Fibroblast of lung (primary cell): Measurements from ENCODE around the gene NTMT2. TPM values are rescaled to one million over a fixed set of nuclear protein-coding genes. Genes with fewer than 3 reads are reported as not detected.

Source experiments
- DNase-seq, 2 donors: peaks; one replicate each; pipeline versions ENCODE4 v3.0.0 to v3.0.0-alpha.2; 2010; ENCODE audit warnings: low read depth in 2 of 2
- H2AFZ ChIP-seq: 2 replicates; pipeline ENCODE4 v1.5.1; 2012; ENCODE audit warnings: low read length, control low read depth, inconsistent platforms
- H3K27ac ChIP-seq: 2 replicates; pipeline ENCODE4 v1.5.1; 2011; ENCODE audit warnings: low read length, control low read depth; ENCODE audit not compliant: insufficient read depth
- H3K27me3 ChIP-seq: 2 replicates; pipeline ENCODE4 v1.5.1; 2011; ENCODE audit warnings: mild to moderate bottlenecking, low read length; ENCODE audit not compliant: control insufficient read depth, insufficient read depth
- H3K36me3 ChIP-seq: 2 replicates; pipeline ENCODE4 v1.5.1; 2011; ENCODE audit warnings: low read length; ENCODE audit not compliant: control insufficient read depth, insufficient read depth
- H3K4me1 ChIP-seq: 2 replicates; pipeline ENCODE4 v1.5.1; 2011; ENCODE audit warnings: low read length; ENCODE audit not compliant: control insufficient read depth, insufficient read depth; ENCODE audit errors: extremely low read depth
- H3K4me2 ChIP-seq: 2 replicates; pipeline ENCODE4 v1.5.1; 2011; ENCODE audit warnings: low read length, control low read depth; ENCODE audit not compliant: insufficient read depth; ENCODE audit errors: extremely low read depth
- H3K4me3 ChIP-seq, 4 experiments: fragments of 200-600 bp in 1 of 4; sonication (generic) in 1 of 4; replicated peaks in 1 of 4; 2 replicates each; pipeline ENCODE4 v1.5.1; 2011 to 2016; ENCODE audit warnings: low read length in 4 of 4, low read depth in 3 of 4, mild to moderate bottlenecking in 3 of 4, control low read depth in 2 of 4, inconsistent platforms in 1 of 4, mixed read lengths in 1 of 4; ENCODE audit not compliant: insufficient read depth in 1 of 4; ENCODE audit errors: control extremely low read depth in 1 of 4
- H3K79me2 ChIP-seq: 2 replicates; pipeline ENCODE4 v1.5.1; 2012; ENCODE audit warnings: mild to moderate bottlenecking, low read length, inconsistent platforms; ENCODE audit not compliant: control insufficient read depth, insufficient read depth
- H3K9ac ChIP-seq: 2 replicates; pipeline ENCODE4 v1.5.1; 2011; ENCODE audit warnings: mild to moderate bottlenecking, low read length, control low read depth; ENCODE audit not compliant: insufficient read depth
- H3K9me3 ChIP-seq: 2 replicates; pipeline ENCODE4 v1.5.1; 2012; ENCODE audit warnings: low read depth, low read length; ENCODE audit not compliant: control insufficient read depth, insufficient read depth
- H4K20me1 ChIP-seq: 2 replicates; pipeline ENCODE4 v1.5.1; 2011; ENCODE audit warnings: low read length; ENCODE audit not compliant: control insufficient read depth, insufficient read depth; ENCODE audit errors: extremely low read depth
- EZH2 ChIP-seq: IDR thresholded peaks from 2 replicates; pipeline ENCODE4 v1.5.1; 2012; ENCODE audit warnings: low read length, control low read depth, mild to moderate bottlenecking; ENCODE audit errors: missing control alignments
- polyA plus RNA-seq, 2 donors: library from polyadenylated mRNA; depleted of rRNA in 1 of 2; stranded (reverse) in 1 of 2; unstranded in 1 of 2; fragments of >200 nt; gene quantifications; 2 replicates each; pipeline ENCODE4 v1.2.1, GENCODE V29; 2011 to 2012; ENCODE audit warnings: missing spikeins in 1 of 2
- total RNA-seq: library from RNA; depleted of rRNA; stranded (reverse); fragments of >200 nt; gene quantifications from 2 replicates; pipeline ENCODE4 v1.2.1, GENCODE V29; 2014
- TF ChIP-seq, protein P1 (sequence below), 2 donors: IDR thresholded peaks in 1 of 2; conservative IDR thresholded peaks in 1 of 2; 1 replicate in 1 of 2; 2 replicates in 1 of 2; pipeline ENCODE4 v1.5.1; 2011 to 2012; ENCODE audit warnings: low read length in 2 of 2, control low read depth in 1 of 2, inconsistent platforms in 1 of 2, low read depth in 1 of 2, mild to moderate bottlenecking in 1 of 2

The NTMT2 gene
- total and polyA plus RNA-seq, 2 donors (not counting 1 experiment from before 2014, with no cell fraction given): not detected

DNA sequence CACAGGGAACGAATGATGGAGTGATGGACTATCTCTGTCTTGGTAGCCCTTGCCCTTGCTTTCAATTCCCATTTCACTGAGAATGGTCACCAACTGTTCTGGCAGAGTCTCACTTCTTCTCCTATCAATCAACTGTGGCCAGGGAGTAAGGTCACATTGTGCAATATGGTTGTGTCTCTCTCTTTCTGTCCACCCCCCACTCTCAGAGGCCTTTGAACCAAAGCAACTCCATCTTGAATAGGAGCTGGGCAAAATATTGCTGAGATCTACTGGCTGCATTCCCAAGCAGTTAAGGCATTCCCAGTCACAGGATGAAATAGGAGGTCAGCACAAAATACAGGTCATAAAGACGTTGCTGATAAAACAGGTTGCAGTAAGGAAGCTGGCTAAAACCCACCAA, 36.7 kb downstream of the NTMT2 start:
- Histone ChIP-seq H3K4me1 (no peaks in the 10 kb centered on the region), H3K27ac (no peak overlapping the region), H3K9me3 (no peaks in the 10 kb centered on the region), H3K36me3 (no peaks in the 10 kb centered on the region), H3K9ac (no peak overlapping the region), H2AFZ (no peak overlapping the region), H3K4me2 (no peak overlapping the region), H3K27me3 (no peaks in the 10 kb centered on the region), H3K79me2 (no peaks in the 10 kb centered on the region), H4K20me1 (no peaks in the 10 kb centered on the region), H3K4me3 (no peak overlapping the region)
- DNase-seq: no peak
- no peak for TF ChIP-seq EZH2
- TF ChIP-seq, protein P1, sequence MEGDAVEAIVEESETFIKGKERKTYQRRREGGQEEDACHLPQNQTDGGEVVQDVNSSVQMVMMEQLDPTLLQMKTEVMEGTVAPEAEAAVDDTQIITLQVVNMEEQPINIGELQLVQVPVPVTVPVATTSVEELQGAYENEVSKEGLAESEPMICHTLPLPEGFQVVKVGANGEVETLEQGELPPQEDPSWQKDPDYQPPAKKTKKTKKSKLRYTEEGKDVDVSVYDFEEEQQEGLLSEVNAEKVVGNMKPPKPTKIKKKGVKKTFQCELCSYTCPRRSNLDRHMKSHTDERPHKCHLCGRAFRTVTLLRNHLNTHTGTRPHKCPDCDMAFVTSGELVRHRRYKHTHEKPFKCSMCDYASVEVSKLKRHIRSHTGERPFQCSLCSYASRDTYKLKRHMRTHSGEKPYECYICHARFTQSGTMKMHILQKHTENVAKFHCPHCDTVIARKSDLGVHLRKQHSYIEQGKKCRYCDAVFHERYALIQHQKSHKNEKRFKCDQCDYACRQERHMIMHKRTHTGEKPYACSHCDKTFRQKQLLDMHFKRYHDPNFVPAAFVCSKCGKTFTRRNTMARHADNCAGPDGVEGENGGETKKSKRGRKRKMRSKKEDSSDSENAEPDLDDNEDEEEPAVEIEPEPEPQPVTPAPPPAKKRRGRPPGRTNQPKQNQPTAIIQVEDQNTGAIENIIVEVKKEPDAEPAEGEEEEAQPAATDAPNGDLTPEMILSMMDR (conservative IDR thresholded peaks at IDR 0.05 in 1 of 2, IDR thresholded peaks at IDR 0.05 in 1 of 2; ENCODE audit: low read depth in 1 of 2, low read length in 2 of 2): no peak

DNA sequence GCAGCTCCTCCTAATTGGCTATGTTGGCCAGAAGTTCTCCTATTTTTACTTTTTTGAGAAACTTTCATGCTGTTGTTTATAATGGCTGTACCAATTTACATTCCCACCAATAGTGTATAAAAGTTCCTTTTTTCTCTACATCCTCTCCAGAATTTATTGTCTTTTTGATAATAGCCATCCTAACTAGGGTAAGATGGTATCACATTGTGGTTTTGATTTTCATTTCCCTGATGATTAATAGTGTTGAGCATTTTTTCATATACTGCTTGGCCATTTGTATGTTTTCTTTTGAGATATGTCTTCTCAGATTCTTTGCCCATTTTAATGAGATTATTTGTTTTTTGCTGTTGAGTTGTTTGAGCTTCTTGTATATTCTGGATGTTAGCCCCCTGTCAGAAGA, 46.8 kb downstream of the NTMT2 start:
- peak in 1 of 2 donors; percentile 32 for DNase-seq
- Histone ChIP-seq H3K4me3 (no peak overlapping the region), H3K27ac (no peak overlapping the region)

DNA sequence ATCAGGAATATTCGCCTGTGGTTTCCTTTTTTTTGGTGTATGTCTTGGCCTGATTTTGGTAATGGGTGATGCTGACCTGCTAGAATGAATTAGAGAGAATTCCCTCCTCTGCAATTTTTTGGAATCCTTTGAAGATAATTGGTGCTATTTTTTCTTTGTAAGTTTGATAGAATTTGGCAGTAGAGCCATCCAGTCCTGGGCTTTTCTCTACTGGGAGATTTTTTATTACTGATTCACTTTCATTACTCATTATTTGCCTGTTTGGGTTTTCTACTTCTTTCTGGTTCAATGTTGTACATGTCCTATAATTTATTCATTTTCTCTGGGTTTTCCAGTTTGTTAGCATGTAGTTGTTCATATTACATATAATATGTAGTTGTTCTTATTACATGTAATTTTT, 48.7 kb downstream of the NTMT2 start:
- H3K9ac ChIP-seq: no peak overlapping the region

More for the DNA sequence above, 46.8 kb downstream of the NTMT2 start:
- Histone ChIP-seq H3K4me1 (no peaks in the 10 kb centered on the region), H3K9me3 (no peaks in the 10 kb centered on the region), H3K9ac (no peak overlapping the region), H2AFZ (no peak overlapping the region), H4K20me1 (no peaks in the 10 kb centered on the region), H3K36me3 (no peaks in the 10 kb centered on the region), H3K27me3 (no peaks in the 10 kb centered on the region), H3K4me2 (no peak overlapping the region), H3K79me2 (no peaks in the 10 kb centered on the region)
- TF ChIP-seq, protein P1 (conservative IDR thresholded peaks at IDR 0.05 in 1 of 2, IDR thresholded peaks at IDR 0.05 in 1 of 2; ENCODE audit: low read depth in 1 of 2, low read length in 2 of 2): no peak
- no peak for TF ChIP-seq EZH2

More for the DNA sequence above, 48.7 kb downstream of the NTMT2 start:
- no peaks in the 10 kb centered on the region for H3K27me3 ChIP-seq
- H3K4me2 ChIP-seq: no peak overlapping the region
- H4K20me1 ChIP-seq: no peaks in the 10 kb centered on the region
- DNase-seq: peak in 1 of 2 donors; percentile 40
- H3K79me2 ChIP-seq: no peaks in the 10 kb centered on the region
- H2AFZ ChIP-seq: no peak overlapping the region
- H3K9me3 ChIP-seq: no peaks in the 10 kb centered on the region
- no peaks in the 10 kb centered on the region for H3K36me3 ChIP-seq
- no peaks in the 10 kb centered on the region for H3K4me1 ChIP-seq
- no peak overlapping the region for H3K27ac ChIP-seq
- TF ChIP-seq, protein P1 (conservative IDR thresholded peaks at IDR 0.05 in 1 of 2, IDR thresholded peaks at IDR 0.05 in 1 of 2; ENCODE audit: low read depth in 1 of 2, low read length in 2 of 2): no peak
- TF ChIP-seq EZH2: no peak
- no peak overlapping the region for H3K4me3 ChIP-seq
